ENCODE results near the gene PXDC1.
"Not testable (repeated sequence)": the region's sequence is repeated elsewhere in the genome, so short reads cannot be mapped to it uniquely, and the experiment has no call there.

The PXDC1 gene

GRCh38 chr6:3729603-3730344 is 21.7 kb downstream of the PXDC1 start:
- no peak for DNase-seq

- no peak for DNase-seq
These were observed 23.9 kb downstream of the PXDC1 start for GRCh38 chr6:3727593-3728108.

DNA sequence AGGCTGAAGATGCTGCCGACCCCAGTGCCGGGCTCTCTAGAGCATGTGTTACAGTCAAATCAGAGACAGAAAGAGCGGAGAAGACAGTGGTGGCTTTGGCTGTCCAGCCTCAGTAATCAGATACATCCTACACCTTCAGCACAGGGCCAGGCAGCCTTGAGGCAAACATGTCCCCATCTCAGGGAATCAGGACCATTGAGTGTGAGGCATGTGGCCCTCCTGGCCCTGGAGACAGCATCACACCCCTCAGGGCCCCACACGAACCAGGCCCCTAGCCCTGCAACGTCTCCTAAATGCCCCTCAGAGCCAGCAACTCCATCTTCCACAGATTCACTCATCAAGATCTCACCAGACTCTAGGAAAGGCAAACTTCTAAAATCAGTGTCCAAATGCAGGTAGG is 24.5 kb downstream of the PXDC1 start:
- DNase-seq: no peak

GRCh38 chr6:3726421-3726820 is 25.1 kb downstream of the PXDC1 start:
- no peak for DNase-seq

DNA sequence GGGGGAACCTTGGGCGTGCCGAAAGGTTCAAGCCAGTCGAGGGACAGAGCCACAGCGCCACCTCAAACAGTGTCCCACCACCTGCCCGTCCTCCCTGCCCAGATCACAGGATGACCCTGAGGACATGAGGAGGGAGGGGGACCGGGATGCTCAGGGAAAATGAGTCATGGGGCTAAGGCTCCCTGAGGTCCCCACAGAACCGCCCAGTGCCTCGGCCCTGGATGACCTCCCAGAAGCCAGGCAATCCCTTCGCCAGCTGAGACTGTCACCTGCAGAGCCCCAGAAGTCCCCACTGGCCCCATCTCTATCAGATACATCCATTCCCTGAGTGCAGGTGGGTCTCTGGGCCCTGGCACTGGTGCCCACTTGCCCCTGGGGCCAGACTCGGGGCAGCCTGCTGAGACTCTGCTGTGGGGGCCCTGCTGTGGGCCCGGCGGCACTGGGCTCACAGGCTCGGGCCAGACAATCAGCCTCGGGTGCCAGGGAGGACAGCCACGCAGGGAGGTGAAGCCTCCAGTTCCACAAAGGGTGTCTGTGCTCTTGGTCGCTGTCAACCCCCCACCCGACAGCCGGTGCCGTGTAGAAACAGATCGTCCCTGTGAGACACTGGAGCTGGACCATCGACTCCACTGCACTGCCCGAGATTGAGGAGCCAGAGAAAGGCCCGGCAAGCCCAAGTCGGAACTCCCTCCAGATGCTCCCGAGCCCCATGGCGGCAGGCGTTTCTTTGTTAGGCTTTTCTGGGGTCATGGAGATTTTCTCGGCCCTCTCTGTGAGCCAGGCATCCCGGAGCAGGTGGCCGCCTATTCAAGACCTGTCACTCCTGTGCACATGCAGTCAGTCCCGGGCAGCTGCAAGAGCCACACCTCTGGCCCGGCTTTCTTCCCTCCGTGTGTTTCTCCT is 26.1 kb downstream of the PXDC1 start:
- no peak for DNase-seq

GRCh38 chr6:3724451-3725144 is 26.9 kb downstream of the PXDC1 start:
- DNase-seq: no peak

GRCh38 chr6:3723966-3724365 is 27.5 kb downstream of the PXDC1 start:
- no peak for DNase-seq

- DNase-seq: no peak
These were observed 28.3 kb downstream of the PXDC1 start for GRCh38 chr6:3723251-3723650.

DNA sequence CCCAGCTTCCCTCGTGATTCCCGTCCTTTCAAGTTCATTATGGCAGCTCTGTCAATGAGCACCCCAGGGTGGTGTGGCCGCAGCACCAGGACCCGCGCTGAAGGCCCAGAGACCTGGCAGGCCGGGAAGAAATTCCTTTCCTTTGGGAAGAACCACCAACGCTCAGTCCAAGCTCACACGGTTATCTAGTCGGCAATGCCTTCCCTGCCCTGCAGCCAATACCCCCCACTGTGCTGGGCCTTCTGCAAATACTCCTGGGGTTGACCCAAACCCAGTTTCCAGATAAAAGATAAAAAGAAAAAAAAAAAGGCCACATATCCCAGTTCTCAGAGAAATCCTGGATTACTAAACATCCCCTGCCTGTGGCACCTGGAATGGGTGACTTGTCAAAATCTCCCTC is 28.7 kb downstream of the PXDC1 start:
- DNase-seq: no peak

DNA sequence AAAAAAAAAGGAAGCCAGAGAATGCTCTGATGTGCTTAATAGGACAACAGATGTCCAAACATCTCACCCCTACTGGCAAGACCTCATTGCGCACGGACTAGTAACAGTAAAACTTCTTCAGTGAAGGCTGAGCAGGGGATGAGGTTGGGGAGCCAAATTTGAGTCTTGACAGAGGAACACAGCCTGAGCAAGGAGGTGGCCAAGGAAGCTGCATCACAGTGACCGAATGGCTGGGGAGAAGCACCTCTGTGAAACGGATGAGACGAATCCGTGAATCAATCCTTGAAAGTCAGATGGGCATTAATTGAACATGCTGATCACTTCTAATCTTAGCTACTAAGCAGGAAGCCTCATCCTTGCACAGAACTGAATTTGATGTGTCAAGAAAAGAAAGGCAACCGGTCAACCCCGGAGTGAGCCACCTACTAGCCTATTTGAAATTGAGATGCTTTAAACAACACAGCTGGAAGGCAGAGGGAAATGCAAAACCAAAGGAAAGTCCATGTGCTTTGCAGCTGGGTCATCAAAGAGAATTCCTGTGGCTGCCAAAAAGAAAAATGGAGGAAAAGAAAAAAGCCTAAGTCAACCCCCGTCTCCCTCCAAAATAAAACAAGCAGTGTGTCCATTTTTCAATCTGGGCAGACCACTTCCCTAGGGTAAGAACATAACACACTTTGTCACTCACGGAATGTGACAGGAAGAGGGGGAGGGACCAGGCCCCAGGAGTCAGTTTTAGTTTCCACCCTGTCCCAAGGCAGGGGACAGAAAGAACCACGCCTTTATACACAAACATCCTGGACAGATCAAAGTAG is 29.5 kb downstream of the PXDC1 start:
- DNase-seq: no peak

GRCh38 chr6:3720770-3721169 is 30.7 kb downstream of the PXDC1 start:
- not testable (repeated sequence) for DNase-seq

GRCh38 chr6:3719462-3720308 is 31.8 kb downstream of the PXDC1 start:
- no peak for DNase-seq

DNA sequence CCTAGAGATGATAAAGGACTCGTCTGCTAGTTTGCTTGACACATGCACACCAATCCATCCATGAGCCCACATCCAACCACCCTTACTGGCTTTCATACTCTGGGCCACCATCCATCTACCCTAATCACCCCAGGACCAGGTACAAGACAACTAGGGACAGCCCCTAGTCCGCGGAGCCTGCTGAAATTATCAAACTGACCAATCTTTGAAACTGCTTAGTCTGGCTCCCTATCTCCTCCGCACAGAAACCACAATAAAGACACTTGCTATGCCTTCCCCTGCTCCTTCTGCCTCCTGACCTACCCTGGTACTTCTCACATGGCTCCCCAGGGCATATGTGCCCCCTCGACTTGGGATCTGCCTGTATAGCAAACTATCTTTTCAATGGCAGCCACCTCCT is 33.1 kb downstream of the PXDC1 start:
- no peak for DNase-seq

- no peak for DNase-seq
These were observed 36.2 kb downstream of the PXDC1 start for GRCh38 chr6:3715285-3715684.

GRCh38 chr6:3714768-3715167 is 36.7 kb downstream of the PXDC1 start:
- no peak for DNase-seq

DNA sequence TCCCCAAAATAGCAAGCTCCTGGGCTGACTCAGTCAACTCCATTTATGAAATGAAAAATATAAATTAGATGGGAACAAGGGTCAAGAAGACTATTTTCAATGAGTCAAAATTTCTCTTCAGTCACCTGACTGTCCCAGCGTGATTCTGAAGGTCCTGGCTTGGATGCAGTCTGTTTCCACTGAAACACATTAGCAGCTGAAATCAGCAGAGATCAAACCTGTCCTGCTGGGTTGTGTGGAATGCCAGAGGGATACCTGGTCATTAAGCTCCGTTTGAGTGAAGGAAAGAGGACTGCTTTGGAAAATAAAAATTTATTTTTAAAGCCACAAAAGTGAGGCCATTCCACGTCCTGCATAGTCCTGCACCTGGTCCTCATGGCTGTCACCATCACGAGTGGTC is 37.4 kb downstream of the PXDC1 start:
- DNase-seq: no peak

- DNase-seq: no peak
These were observed 38.5 kb downstream of the PXDC1 start for GRCh38 chr6:3712827-3713665.

GRCh38 chr6:3711776-3712175 is 39.7 kb downstream of the PXDC1 start:
- no peak for DNase-seq

- DNase-seq: no peak
These were observed 41.1 kb downstream of the PXDC1 start for GRCh38 chr6:3710403-3710802.

DNA sequence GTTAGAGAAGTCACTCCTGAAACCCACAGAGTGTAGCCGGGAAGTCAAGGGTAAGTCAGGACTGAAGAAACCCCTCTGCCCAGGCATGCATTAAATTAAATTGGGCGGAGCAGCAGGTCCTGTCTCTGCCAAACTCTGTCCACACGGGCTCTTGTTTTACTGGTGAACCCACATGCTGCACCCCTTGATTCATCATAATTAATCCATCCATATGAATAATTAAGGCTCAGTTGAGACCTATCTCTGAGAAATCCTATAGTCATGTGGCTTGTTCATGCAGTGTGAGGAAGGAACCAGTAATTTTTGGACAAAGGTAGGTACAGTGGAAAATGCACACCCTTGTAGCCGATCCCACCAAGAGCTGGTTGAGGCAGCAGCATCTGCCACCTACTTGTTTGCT is 43.0 kb downstream of the PXDC1 start:
- no peak for DNase-seq
